GM18498 (cell line): ENCODE results near the gene DNAI4.
"Not testable (repeated sequence)": the region's sequence is repeated elsewhere in the genome, so short reads cannot be mapped to it uniquely, and the experiment has no call there.

Experiments
- ATAC-seq: cut with Tn5 transposase; IDR thresholded peaks from one replicate; pipeline ENCODE4 v1.9.1; 2021; ENCODE audit warnings: mild to moderate bottlenecking, moderate library complexity; ENCODE audit not compliant: unreplicated experiment

Gene DNAI4

GRCh38 chr1:66924756-66925557, at the start of gene DNAI4, which contains the start of gene MIER1:
TSS of gene DNAI4 (minus strand) at chr1:66924856. CDS start at chr1:66924831, 25 bp downstream.
TSS of gene MIER1 (plus strand) at chr1:66924990. CDS start at chr1:66925029, 39 bp downstream.
- peak; percentile 96 for ATAC-seq

DNA sequence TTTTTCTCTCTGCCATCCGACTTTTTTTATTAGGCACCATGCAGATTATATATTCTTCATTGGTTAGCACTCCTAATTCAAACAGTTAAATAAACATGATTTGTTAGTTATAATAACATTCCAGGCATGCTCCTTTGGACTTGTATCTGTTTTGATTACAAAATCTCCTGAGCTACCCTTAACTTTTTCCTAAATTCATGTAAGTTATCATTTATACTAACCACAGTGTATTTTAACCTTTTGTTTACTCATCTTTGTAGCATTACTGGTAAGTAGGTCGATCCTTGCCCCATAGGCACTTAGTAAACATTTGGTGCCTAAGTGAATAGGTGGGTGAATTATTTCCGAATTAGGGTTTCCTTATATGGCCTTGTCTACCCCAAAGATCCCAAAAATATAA, 43.9 kb upstream of the DNAI4 start:
- ATAC-seq, result no peak

DNA sequence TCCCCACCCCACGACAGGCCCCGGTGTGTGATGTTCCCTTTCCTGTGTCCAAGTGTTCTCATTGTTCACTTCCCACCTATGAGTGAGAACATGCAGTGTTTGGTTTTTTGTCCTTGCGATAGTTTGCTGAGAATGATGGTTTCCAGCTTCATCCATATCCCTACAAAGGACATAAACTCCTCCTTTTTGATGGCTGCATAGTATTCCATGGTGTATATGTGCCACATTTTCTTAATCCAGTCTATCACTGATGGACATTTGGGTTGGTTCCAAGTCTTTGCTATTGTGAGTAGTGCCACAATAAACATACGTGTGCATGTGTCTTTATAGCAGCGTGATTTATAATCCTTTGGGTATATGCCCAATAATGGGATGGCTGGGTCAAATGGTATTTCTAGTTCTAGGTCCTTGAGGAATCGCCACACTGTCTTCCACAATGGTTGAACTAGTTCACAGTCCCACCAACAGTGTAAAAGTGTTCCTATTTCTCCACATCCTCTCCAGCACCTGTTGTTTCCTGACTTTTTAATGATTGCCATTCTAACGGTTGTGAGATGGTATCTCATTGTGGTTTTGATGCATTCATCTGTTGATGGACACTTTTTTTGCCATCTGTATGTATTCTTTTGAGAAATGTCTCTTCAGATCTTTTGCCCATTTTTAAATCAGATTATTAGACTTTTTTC, 41.7 kb upstream of the DNAI4 start:
- ATAC-seq, result not testable (repeated sequence)

DNA sequence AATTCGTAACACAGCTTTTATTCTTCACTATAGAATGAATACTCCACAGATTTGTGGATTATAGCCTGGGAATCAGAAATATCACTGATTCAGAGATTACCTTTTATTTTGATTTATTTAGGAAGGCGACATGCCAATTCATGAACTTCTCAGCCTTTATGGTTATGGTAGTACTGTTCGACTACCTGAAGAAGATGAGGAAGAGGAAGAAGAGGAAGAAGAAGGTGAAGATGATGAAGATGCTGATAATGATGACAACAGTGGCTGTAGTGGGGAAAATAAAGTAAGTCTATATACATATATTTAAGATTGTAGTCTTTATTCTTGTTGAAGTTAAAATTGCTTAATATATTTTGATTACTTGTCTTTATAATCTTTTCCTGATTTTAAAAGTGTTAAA, 33.3 kb upstream of the DNAI4 start:
- no peak for ATAC-seq

DNA sequence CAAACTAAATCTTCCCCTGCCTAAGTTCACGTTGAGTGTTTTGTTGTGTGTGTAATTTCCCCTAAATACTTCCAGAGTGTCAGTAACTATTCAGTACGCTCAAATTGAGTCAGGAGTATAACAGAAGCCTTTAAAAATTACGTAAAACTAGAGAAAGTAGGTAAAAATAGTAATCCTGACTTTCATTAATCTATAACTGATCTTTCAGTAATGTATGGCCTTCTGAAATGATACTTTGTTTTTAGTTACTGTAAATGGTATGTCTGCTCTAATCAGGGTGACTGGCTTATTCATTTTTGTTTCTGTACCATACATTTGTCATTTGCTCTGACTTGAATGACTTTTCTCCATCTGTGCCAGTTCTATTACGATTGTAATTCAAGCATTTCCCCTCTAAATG, 29.6 kb upstream of the DNAI4 start:
- peak; percentile 71 for ATAC-seq

GRCh38 chr1:66951513-66951912, 26.9 kb upstream of the DNAI4 start:
- ATAC-seq, result no peak

GRCh38 chr1:66947267-66947666, 22.6 kb upstream of the DNAI4 start:
- ATAC-seq, result no peak

GRCh38 chr1:66945316-66945715, 20.7 kb upstream of the DNAI4 start:
- no peak for ATAC-seq

GRCh38 chr1:66944330-66945274, 19.9 kb upstream of the DNAI4 start:
- ATAC-seq, result no peak

GRCh38 chr1:66943361-66943969, 18.8 kb upstream of the DNAI4 start:
- no peak for ATAC-seq

DNA sequence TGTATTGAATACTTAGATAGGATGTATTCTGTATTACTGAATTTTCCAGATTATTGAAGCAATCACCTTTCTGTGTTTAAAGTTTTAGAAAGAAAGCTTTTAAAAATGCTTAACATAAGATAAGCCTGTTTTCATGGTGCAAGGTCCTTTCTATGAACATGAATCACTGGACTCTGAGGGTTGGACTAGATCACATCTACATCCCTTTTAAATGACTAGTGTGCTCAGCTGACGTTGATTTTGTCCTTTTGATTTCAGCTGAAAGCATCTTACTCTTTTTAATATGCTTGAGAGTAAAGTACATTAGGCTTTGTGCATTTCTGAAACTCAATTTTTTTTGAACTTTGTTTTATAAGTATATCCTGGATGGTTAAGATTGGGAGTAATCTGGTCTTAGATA, 16.3 kb upstream of the DNAI4 start:
- ATAC-seq, result no peak

GRCh38 chr1:66938613-66939012, 14.0 kb upstream of the DNAI4 start:
- ATAC-seq, result no peak

DNA sequence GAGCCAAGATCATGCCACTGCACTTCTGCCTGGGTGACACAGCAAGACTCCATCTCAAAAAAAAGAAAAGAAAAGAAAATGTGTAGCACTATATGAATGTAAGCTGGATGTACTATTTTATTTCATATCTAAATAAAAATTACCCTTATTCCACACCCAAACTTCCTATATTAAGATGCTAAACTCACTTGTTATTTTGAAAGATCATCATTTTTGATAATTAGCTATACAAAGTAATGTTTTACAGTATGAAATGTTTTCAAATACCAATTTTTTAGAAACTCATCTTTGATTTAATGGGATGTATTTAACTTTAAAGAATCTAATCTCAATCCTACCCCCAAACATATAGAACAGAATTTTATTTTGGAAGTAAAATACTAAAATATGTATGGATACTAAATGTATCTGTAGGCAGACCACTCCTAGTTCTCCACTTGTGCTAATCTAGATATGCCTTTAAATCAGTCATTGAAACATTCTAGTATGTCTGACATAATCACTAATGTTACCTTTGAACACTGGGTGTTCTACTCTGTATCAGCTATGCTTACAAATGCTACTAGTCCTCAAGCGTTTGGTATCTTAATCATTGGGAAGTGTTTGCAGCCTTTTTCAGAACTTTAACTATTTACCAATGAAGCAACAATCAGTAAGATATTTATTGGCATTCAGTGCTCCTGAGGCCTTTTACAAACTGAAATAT, 13.0 kb upstream of the DNAI4 start:
- ATAC-seq, result no peak

DNA sequence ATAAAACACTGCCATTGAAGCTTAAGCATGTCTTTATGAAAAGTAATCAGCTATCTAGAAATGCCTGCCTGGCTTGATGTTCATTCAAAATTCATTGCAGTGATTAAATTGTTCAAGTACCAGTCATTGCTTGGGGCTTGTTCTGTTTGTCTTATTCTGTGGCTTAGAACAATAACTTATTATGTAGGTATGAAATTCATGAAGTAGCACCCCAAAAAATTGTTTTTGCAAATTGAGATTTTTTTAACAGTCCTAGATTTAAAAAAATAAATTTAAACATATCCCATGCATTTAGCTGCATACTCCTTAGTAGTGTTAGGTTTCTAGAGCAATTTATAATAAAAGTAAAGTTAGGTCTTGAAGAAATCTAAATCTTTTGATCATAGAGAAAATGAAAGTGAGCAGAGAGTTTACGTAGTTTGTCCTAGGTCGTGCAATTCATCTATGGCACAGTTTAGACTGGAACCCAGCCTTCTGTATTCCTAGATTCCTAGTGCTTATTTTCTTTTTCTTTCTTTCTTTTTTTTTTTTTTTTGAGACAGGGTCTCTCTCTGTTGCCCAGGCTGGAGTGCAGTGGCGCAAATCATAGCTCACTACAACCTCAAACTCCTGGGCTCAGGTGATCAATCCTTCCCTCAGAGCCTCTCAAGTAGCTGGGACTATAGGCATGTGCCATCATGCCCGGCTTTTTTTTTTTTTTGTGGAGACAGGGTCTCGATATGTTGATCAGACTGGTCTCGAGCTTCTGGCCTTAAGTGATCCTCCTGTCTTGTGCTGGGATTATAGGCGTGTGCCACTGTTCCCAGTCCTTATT, 9.4 kb upstream of the DNAI4 start:
- ATAC-seq, result no peak

GRCh38 chr1:66932291-66932690, 7.6 kb upstream of the DNAI4 start:
- no peak for ATAC-seq

- ATAC-seq, result no peak
Observed at GRCh38 chr1:66931590-66931989, 6.9 kb upstream of the DNAI4 start.

GRCh38 chr1:66930823-66931174, 6.1 kb upstream of the DNAI4 start:
- no peak for ATAC-seq

- peak; percentile 80 for ATAC-seq
Observed at GRCh38 chr1:66929999-66930822, 5.6 kb upstream of the DNAI4 start.

- no peak for ATAC-seq
Observed at GRCh38 chr1:66929691-66929998, 5.0 kb upstream of the DNAI4 start.
